ENCODE data around the gene DDX41.
A peak's percentile ranks its signal among the peaks of the same experiment; 100 is the strongest.
"Not testable (repeated sequence)": the region's sequence is repeated elsewhere in the genome, so short reads cannot be mapped to it uniquely, and the experiment has no call there.

Gene DDX41

GRCh38 chr5:177497292-177498012 lies 19.3 kb downstream of the DDX41 start, which contains the start of gene PDLIM7:
Gene PDLIM7, minus strand, starts transcription at chr5:177497604. Its CDS starts 1,092 bp downstream, at chr5:177496512.
- DNase-seq, result peak; percentile 98

- peak in 1 of 2 donors; percentile 53 for DNase-seq
Measured at GRCh38 chr5:177496727-177497291, 20.0 kb downstream of the DDX41 start.

GRCh38 chr5:177496070-177496726 lies 20.6 kb downstream of the DDX41 start:
- DNase-seq, result no peak

GRCh38 chr5:177495243-177496060 lies 21.3 kb downstream of the DDX41 start:
- DNase-seq, result peak; percentile 50 to 75

- DNase-seq, result peak; percentile 90 to 91
Measured at GRCh38 chr5:177494346-177495195, 22.2 kb downstream of the DDX41 start.

- peak in 1 of 2 donors; percentile 25 for DNase-seq
Measured at GRCh38 chr5:177493795-177494345, 22.9 kb downstream of the DDX41 start.

GRCh38 chr5:177492841-177493240 lies 23.9 kb downstream of the DDX41 start:
- no peak for DNase-seq

GRCh38 chr5:177491983-177492746 lies 24.6 kb downstream of the DDX41 start:
- DNase-seq, result no peak

- DNase-seq, result peak in 1 of 2 donors; percentile 15
Measured at GRCh38 chr5:177491429-177491945, 25.3 kb downstream of the DDX41 start.

GRCh38 chr5:177490992-177491391 lies 25.8 kb downstream of the DDX41 start:
- DNase-seq, result no peak

- DNase-seq, result no peak
Measured at GRCh38 chr5:177490311-177490991, 26.3 kb downstream of the DDX41 start.

GRCh38 chr5:177489119-177489716 lies 27.5 kb downstream of the DDX41 start:
- DNase-seq, result no peak

- no peak for DNase-seq
Measured at GRCh38 chr5:177487975-177488374, 28.8 kb downstream of the DDX41 start.

- no peak for DNase-seq
Measured at GRCh38 chr5:177487144-177487543, 29.6 kb downstream of the DDX41 start.

GRCh38 chr5:177486256-177486655 lies 30.5 kb downstream of the DDX41 start:
- no peak for DNase-seq

- not testable (repeated sequence) for DNase-seq
Measured at GRCh38 chr5:177485753-177486152, 31.0 kb downstream of the DDX41 start.

GRCh38 chr5:177484902-177485549 lies 31.7 kb downstream of the DDX41 start:
- no peak for DNase-seq

GRCh38 chr5:177483994-177484901 lies 32.5 kb downstream of the DDX41 start:
- no peak for DNase-seq

Data from inflammatory macrophage (primary cell).